Activated CD8-positive, alpha-beta T cell treated with anti-CD3 and anti-CD28 coated beads for 36 hours (primary cell): ENCODE data around the gene CARD18. TPM values are rescaled to one million over a fixed set of nuclear protein-coding genes. Genes with fewer than 3 reads are reported as not detected.
"Not testable (repeated sequence)": the region's sequence is repeated elsewhere in the genome, so short reads cannot be mapped to it uniquely, and the experiment has no call there.

Experiments
- ATAC-seq: fragments of 200-7000 bp; cut with Tn5 transposase; one replicate; pipeline ENCODE4 v1.10.0; 2021; ENCODE audit warnings: mild to moderate bottlenecking, moderate library complexity
- CTCF ChIA-PET: fragments of 350-600 bp; sonication (Branson Sonifier 250); formaldehyde crosslinking; loops from one replicate; lab custom pipeline; 2021; ENCODE audit warnings: antibody characterized with exemption; lab: Charles Lee
- POLR2A ChIA-PET: fragments of 350-600 bp; sonication (Branson Sonifier 250); formaldehyde crosslinking; loops from one replicate; lab custom pipeline; 2021; ENCODE audit warnings: antibody characterized with exemption; lab: Charles Lee
- DNase-seq: peaks from one replicate; pipeline ENCODE4 v3.0.0-alpha.2; 2020
- H3K27ac Mint-ChIP-seq: one replicate; pipeline ENCODE4 v1.8.0; 2021; ENCODE audit warnings: mild to moderate bottlenecking, mixed read lengths
- H3K27me3 Mint-ChIP-seq: one replicate; pipeline ENCODE4 v1.8.0; 2021; ENCODE audit warnings: mixed read lengths
- H3K36me3 Mint-ChIP-seq: one replicate; pipeline ENCODE4 v1.8.0; 2021; ENCODE audit warnings: low read depth, mixed read lengths
- H3K4me1 Mint-ChIP-seq: one replicate; pipeline ENCODE4 v1.8.0; 2021; ENCODE audit warnings: low read depth, mixed read lengths
- H3K4me3 Mint-ChIP-seq: one replicate; pipeline ENCODE4 v1.8.0; 2021; ENCODE audit warnings: mild to moderate bottlenecking, moderate library complexity, mixed read lengths
- H3K9me3 Mint-ChIP-seq: one replicate; pipeline ENCODE4 v1.8.0; 2021; ENCODE audit warnings: mixed read lengths
- intact Hi-C: fragments of 100-400 bp; cut with micrococcal nuclease; formaldehyde crosslinking; loops from one replicate; pipeline ENCODE4 v1.10.0; 2022
- total RNA-seq, 2 experiments: library from RNA; stranded (reverse); gene quantifications; one replicate each; pipeline ENCODE4 v1.2.3, GENCODE V29; 2021
- TF ChIP-seq, protein P1 (sequence below): fragments of 200-600 bp; IDR thresholded peaks from one replicate; pipeline ENCODE4 v1.8.0; 2022; ENCODE audit warnings: antibody characterized with exemption, mild to moderate bottlenecking

Gene CARD18
- total RNA-seq, 2 experiments from 2014 or later = not detected

- intact Hi-C loops = no loop called here
These were observed 35.3 kb downstream of the CARD18 start for GRCh38 chr11:105104292-105104691.

GRCh38 chr11:105103336-105103735 lies 36.2 kb downstream of the CARD18 start:
- CTCF ChIA-PET = no interaction called here

More at GRCh38 chr11:105104292-105104691, 35.3 kb downstream of the CARD18 start:
- ChIA-PET CTCF (no interaction called here), POLR2A (no interaction called here)
- TF ChIP-seq, protein P1, sequence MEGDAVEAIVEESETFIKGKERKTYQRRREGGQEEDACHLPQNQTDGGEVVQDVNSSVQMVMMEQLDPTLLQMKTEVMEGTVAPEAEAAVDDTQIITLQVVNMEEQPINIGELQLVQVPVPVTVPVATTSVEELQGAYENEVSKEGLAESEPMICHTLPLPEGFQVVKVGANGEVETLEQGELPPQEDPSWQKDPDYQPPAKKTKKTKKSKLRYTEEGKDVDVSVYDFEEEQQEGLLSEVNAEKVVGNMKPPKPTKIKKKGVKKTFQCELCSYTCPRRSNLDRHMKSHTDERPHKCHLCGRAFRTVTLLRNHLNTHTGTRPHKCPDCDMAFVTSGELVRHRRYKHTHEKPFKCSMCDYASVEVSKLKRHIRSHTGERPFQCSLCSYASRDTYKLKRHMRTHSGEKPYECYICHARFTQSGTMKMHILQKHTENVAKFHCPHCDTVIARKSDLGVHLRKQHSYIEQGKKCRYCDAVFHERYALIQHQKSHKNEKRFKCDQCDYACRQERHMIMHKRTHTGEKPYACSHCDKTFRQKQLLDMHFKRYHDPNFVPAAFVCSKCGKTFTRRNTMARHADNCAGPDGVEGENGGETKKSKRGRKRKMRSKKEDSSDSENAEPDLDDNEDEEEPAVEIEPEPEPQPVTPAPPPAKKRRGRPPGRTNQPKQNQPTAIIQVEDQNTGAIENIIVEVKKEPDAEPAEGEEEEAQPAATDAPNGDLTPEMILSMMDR = no peak
- H3K27ac Mint-ChIP-seq = no peak overlapping the region
- H3K4me3 Mint-ChIP-seq = no peak overlapping the region
- H3K9me3 Mint-ChIP-seq = peaks cover 5% of the 10 kb centered on the region
- H3K36me3 Mint-ChIP-seq = peaks cover 2% of the 10 kb centered on the region
- ATAC-seq (no peak), DNase-seq (no peak)
- H3K27me3 Mint-ChIP-seq = peaks cover 4% of the 10 kb centered on the region
- peaks cover 28% of the 10 kb centered on the region for H3K4me1 Mint-ChIP-seq

DNA sequence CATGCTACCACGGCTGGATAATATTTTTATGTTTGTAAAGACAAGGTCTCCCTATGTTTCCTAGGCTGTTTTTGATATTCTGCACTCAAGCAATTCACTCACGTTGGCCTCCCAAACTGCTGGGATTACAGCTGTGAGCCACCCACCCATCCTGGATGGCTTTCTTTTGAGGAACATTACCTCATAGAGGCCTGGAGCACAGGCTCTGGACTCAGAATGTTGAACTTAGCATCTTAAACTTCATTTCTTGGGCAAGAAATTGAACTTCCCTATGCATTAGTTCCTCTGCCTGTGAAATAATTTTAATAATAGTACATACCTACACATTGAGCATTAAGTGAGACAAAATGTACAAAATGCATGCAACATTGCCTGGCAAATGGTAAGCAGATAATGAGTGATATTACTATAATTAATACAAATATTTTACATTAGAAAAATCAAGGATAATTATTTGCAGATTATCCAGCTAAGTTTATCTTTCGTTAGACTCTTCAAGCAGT lies 37.4 kb downstream of the CARD18 start:
- H3K4me1 Mint-ChIP-seq = peaks cover 25% of the 10 kb centered on the region
- CTCF ChIA-PET, H3K36me3 Mint-ChIP-seq, DNase-seq, ATAC-seq, intact Hi-C loops, POLR2A ChIA-PET, H3K4me3 Mint-ChIP-seq, H3K27me3 Mint-ChIP-seq, H3K9me3 Mint-ChIP-seq, H3K27ac Mint-ChIP-seq: not testable (repeated sequence)

More at GRCh38 chr11:105103336-105103735, 36.2 kb downstream of the CARD18 start:
- POLR2A ChIA-PET = no interaction called here
- no peak overlapping the region for H3K4me3 Mint-ChIP-seq
- peaks cover 2% of the 10 kb centered on the region for H3K36me3 Mint-ChIP-seq
- DNase-seq (no peak), ATAC-seq (no peak)
- peaks cover 3% of the 10 kb centered on the region for H3K27me3 Mint-ChIP-seq
- no peak overlapping the region for H3K27ac Mint-ChIP-seq
- intact Hi-C loops = no loop called here
- TF ChIP-seq, protein P1 = no peak
- peaks cover 28% of the 10 kb centered on the region for H3K4me1 Mint-ChIP-seq
- H3K9me3 Mint-ChIP-seq = peaks cover 5% of the 10 kb centered on the region

DNA sequence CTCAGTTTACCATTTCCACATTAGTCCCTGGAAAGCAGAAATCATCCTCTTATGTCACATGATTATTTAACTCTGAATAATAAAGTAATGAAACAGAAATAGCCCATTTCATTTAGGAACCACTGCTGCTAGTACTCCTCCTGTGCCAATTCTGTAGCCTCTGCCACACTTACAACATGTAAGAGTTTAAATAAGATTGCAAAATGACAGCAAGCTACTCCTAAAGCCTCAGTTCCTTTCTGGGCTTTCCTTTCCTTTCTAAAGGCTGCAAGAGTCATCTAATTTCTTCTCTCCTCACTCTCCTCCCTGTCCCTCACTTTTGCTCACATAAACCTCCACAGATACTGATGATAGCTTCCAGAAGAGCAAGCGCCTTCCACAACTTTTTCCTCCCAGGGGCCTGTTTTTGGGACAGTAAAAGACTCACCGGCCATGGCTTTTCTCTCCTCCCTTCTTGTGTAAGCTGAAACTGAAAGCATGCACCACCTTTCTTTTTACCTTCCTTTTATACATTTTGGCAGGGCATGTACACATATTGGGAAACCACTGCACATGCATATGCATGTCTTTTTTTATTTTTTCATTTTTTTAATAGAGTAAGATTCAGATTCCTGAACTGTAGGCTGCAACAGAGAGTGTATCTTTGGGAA lies 38.5 kb downstream of the CARD18 start:
- POLR2A ChIA-PET = no interaction called here

GRCh38 chr11:105100206-105100605 lies 39.4 kb downstream of the CARD18 start:
- peak; percentile 87 for ATAC-seq
- ChIA-PET POLR2A (no interaction called here), CTCF (no interaction called here)
- Mint-ChIP-seq H3K36me3 (peaks cover 2% of the 10 kb centered on the region), H3K4me1 (peaks cover 25% of the 10 kb centered on the region), H3K27me3 (no peaks in the 10 kb centered on the region), H3K9me3 (peaks cover 3% of the 10 kb centered on the region), H3K4me3 (peak overlapping the region; percentile 1), H3K27ac (peak overlapping the region; percentile 63)
- TF ChIP-seq, protein P1 = no peak
- peak; percentile 14 for DNase-seq
- intact Hi-C loops = no loop called here

More for the DNA sequence above, 38.5 kb downstream of the CARD18 start:
- Mint-ChIP-seq H3K27me3 (no peaks in the 10 kb centered on the region), H3K36me3 (peaks cover 2% of the 10 kb centered on the region), H3K9me3 (peaks cover 5% of the 10 kb centered on the region), H3K4me1 (peaks cover 25% of the 10 kb centered on the region), H3K27ac (peak overlapping the region; percentile 75), H3K4me3 (peak overlapping the region; percentile 41)
- DNase-seq (no peak), ATAC-seq (peak; percentile 51)
- intact Hi-C loops = no loop called here
- CTCF ChIA-PET = no interaction called here
- TF ChIP-seq, protein P1 = no peak

GRCh38 chr11:105099594-105099993 lies 40.0 kb downstream of the CARD18 start:
- H3K9me3 Mint-ChIP-seq, DNase-seq, H3K27me3 Mint-ChIP-seq, intact Hi-C loops, H3K36me3 Mint-ChIP-seq, CTCF ChIA-PET, H3K4me3 Mint-ChIP-seq, POLR2A ChIA-PET, ATAC-seq: not testable (repeated sequence)
- Mint-ChIP-seq H3K4me1 (peaks cover 25% of the 10 kb centered on the region), H3K27ac (peak overlapping the region; percentile 63)
